HepG2 (cell line): ENCODE data around the gene MIF4GD. TPM values are rescaled to one million over a fixed set of nuclear protein-coding genes. Genes with fewer than 3 reads are reported as not detected.

Experiments used
- ATF7-NPFF ChIP-seq: sonication (generic); formaldehyde crosslinking; IDR thresholded peaks from 2 replicates; pipeline ENCODE4 v1.8.1; 2023; ENCODE audit warnings: mild to moderate bottlenecking, low read depth, missing genetic modification reagents, moderate library complexity
- GLI4 ChIP-seq: sonication (generic); formaldehyde crosslinking; IDR thresholded peaks from 2 replicates; pipeline ENCODE4 v1.5.1; 2020; ENCODE audit warnings: missing genetic modification reagents, mild to moderate bottlenecking, moderate library complexity, borderline replicate concordance
- HCFC1 ChIP-seq: fragments of 150-350 bp; IDR thresholded peaks from 2 replicates; pipeline ENCODE4 v1.6.1; 2014; ENCODE audit warnings: low read depth, low read length
- MAFK ChIP-seq, 2 experiments: IDR thresholded peaks in 1 of 2; conservative IDR thresholded peaks in 1 of 2; 2 replicates each; pipeline ENCODE4 v1.6.1; 2011; ENCODE audit warnings: improper control_type of control experiment in 2 of 2, low read length in 2 of 2
- PHF5A ChIP-seq: IDR thresholded peaks from one replicate; pipeline ENCODE4 v1.6.1; 2018; ENCODE audit warnings: low read depth, missing genetic modification reagents; ENCODE audit not compliant: unreplicated experiment
- SPEN ChIP-seq: sonication (generic); formaldehyde crosslinking; IDR thresholded peaks from 2 replicates; pipeline ENCODE4 v1.5.1; 2020; ENCODE audit warnings: low read depth, mild to moderate bottlenecking, missing genetic modification reagents
- ZBTB40 ChIP-seq, 2 experiments: fragments of 450-650 bp in 1 of 2; sonication (generic) in 1 of 2; formaldehyde crosslinking in 1 of 2; IDR thresholded peaks; 2 replicates each; pipeline versions ENCODE4 v1.6.1 to v1.8.0; 2016 to 2022; ENCODE audit warnings: antibody characterized with exemption in 1 of 2, mild to moderate bottlenecking in 1 of 2, missing genetic modification reagents in 1 of 2
- ZFP37 ChIP-seq: sonication (generic); formaldehyde crosslinking; IDR thresholded peaks from 2 replicates; pipeline ENCODE4 v1.4.0; 2020; ENCODE audit warnings: missing genetic modification reagents, borderline replicate concordance
- ZFP90 ChIP-seq: sonication (generic); formaldehyde crosslinking; IDR thresholded peaks from 2 replicates; pipeline ENCODE4 v1.8.0; 2022; ENCODE audit warnings: missing genetic modification reagents, mild to moderate bottlenecking, inconsistent platforms, borderline replicate concordance
- ZFY ChIP-seq: sonication (generic); formaldehyde crosslinking; IDR thresholded peaks from 2 replicates; pipeline ENCODE4 v1.4.0; 2020; ENCODE audit warnings: missing genetic modification reagents
- ZNF317 ChIP-seq: sonication (generic); formaldehyde crosslinking; IDR thresholded peaks from 2 replicates; pipeline ENCODE4 v1.5.0; 2020; ENCODE audit warnings: mild to moderate bottlenecking, missing genetic modification reagents
- ZNF501 ChIP-seq: sonication (generic); formaldehyde crosslinking; IDR thresholded peaks from 2 replicates; pipeline ENCODE4 v1.5.1; 2020; ENCODE audit warnings: mild to moderate bottlenecking, moderate library complexity, missing genetic modification reagents
- ZNF775 ChIP-seq: sonication (generic); formaldehyde crosslinking; IDR thresholded peaks from 2 replicates; pipeline ENCODE4 v1.4.0; 2020; ENCODE audit warnings: missing genetic modification reagents, mild to moderate bottlenecking, moderate library complexity, borderline replicate concordance
- ZSCAN21 ChIP-seq: sonication (generic); formaldehyde crosslinking; IDR thresholded peaks from 2 replicates; pipeline ENCODE4 v1.8.0; 2022; ENCODE audit warnings: mild to moderate bottlenecking, missing genetic modification reagents, moderate library complexity, borderline replicate concordance
- polyA plus RNA-seq, 8 experiments: library from polyadenylated mRNA; depleted of rRNA in 3 of 8; stranded (reverse) in 7 of 8; unstranded in 1 of 8; fragments of >200 nt; fragmentation: Illumina TruSeq in 4 of 8; extraction: Trizol in 4 of 8; gene quantifications; 2 replicates each; pipeline versions ENCODE4 v1.2.1 to v1.2.3, GENCODE V29; 2011 to 2016; ENCODE audit warnings: low read depth in 4 of 8, missing spikeins in 1 of 8, mixed read lengths in 1 of 8; ENCODE audit not compliant: insufficient read depth in 1 of 8
- total RNA-seq, 5 experiments: library from RNA; depleted of rRNA; stranded (reverse); fragments of >200 nt; fragmentation: Illumina TruSeq; extraction: Trizol; gene quantifications; 2 replicates each; pipeline ENCODE4 v1.2.3, GENCODE V29; 2016; ENCODE audit warnings: low read depth in 1 of 5
- TF ChIP-seq, protein P1 (sequence below): sonication (generic); formaldehyde crosslinking; IDR thresholded peaks from 2 replicates; pipeline ENCODE4 v1.9.0; 2021; ENCODE audit warnings: missing genetic modification reagents, borderline replicate concordance
- TF ChIP-seq, protein P2 (sequence below): sonication (generic); formaldehyde crosslinking; IDR thresholded peaks from 2 replicates; pipeline ENCODE4 v1.4.0; 2020; ENCODE audit warnings: mild to moderate bottlenecking, missing genetic modification reagents

Gene MIF4GD
- total and polyA plus RNA-seq, 2 of the 13 experiments (the other 11 are each of a cell fraction or from before 2014, with no cell fraction given): 14.0 to 28.0 TPM

DNA sequence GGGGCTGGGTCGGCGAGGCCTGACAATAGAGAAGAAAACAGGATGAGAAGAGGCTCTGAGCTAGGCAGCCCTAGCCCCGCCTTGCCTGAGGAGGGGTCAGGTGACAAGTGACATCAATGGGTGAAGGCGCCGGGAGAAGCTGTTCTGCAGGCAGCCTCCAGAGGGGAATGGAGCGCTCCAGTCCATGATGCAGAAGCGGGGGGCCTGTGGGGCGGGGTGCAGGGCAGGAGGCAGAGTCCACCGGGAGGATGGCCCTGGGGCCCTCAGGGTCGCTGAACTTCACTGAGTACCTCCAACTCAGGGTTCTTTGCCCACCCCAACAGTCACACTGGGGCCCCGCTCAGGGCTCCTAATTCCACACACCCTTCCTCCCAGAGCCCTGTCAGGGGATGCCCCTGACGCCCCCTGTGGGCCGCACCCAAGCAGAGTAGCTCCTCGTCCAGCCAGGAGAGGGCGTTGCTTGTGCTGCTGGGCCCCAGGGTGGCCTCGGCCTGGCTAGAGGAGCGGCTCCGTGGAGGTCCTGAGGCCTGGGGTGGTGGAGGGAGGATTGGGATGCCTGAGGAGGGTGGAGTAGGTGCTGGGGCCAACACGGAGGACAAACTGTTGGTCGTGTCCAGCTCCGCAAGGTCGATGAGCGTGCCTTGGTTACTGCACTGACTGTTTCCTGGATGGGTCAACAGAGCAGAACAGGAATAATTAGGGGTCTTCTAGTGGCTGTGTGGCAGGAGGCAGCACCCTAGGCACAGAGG is 30.5 kb downstream of the MIF4GD start (continued):
- no peak for TF ChIP-seq ZFP37 (CRISPR knock-in tag)
- TF ChIP-seq ATF7-NPFF (CRISPR knock-in tag): no peak
- TF ChIP-seq MAFK (conservative IDR thresholded peaks at IDR 0.05 in 1 of 2, IDR thresholded peaks at IDR 0.05 in 1 of 2; ENCODE audit: low read length in 2 of 2): no peak
- no peak for TF ChIP-seq PHF5A (CRISPR knock-in tag)
- TF ChIP-seq, protein P1, sequence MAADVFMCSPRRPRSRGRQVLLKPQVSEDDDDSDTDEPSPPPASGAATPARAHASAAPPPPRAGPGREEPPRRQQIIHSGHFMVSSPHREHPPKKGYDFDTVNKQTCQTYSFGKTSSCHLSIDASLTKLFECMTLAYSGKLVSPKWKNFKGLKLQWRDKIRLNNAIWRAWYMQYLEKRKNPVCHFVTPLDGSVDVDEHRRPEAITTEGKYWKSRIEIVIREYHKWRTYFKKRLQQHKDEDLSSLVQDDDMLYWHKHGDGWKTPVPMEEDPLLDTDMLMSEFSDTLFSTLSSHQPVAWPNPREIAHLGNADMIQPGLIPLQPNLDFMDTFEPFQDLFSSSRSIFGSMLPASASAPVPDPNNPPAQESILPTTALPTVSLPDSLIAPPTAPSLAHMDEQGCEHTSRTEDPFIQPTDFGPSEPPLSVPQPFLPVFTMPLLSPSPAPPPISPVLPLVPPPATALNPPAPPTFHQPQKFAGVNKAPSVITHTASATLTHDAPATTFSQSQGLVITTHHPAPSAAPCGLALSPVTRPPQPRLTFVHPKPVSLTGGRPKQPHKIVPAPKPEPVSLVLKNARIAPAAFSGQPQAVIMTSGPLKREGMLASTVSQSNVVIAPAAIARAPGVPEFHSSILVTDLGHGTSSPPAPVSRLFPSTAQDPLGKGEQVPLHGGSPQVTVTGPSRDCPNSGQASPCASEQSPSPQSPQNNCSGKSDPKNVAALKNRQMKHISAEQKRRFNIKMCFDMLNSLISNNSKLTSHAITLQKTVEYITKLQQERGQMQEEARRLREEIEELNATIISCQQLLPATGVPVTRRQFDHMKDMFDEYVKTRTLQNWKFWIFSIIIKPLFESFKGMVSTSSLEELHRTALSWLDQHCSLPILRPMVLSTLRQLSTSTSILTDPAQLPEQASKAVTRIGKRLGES (CRISPR knock-in tag): no peak
- TF ChIP-seq SPEN: no peak
- TF ChIP-seq ZFY: peak; percentile 26; the same call in 1 of the 2 replicates
- no peak for TF ChIP-seq ZNF501 (CRISPR knock-in tag)
- no peak for TF ChIP-seq ZFP90 (CRISPR knock-in tag)
- TF ChIP-seq, protein P2, sequence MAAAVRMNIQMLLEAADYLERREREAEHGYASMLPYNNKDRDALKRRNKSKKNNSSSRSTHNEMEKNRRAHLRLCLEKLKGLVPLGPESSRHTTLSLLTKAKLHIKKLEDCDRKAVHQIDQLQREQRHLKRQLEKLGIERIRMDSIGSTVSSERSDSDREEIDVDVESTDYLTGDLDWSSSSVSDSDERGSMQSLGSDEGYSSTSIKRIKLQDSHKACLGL: 0 out of 2 replicates have a peak, but pooled peaks have one; percentile 56
- no peak for TF ChIP-seq ZBTB40 (IDR thresholded peaks at IDR 0.05)
- no peak for TF ChIP-seq ZBTB40 (CRISPR knock-in tag; IDR thresholded peaks at IDR 0.05)
- no peak for TF ChIP-seq GLI4 (CRISPR knock-in tag)
- TF ChIP-seq ZSCAN21 (CRISPR knock-in tag): peak; percentile 48; the same call in 1 of the 2 replicates
- TF ChIP-seq ZNF317 (CRISPR knock-in tag): no peak
- TF ChIP-seq HCFC1: no peak
- TF ChIP-seq ZNF775 (CRISPR knock-in tag): no peak
